BJ (cell line): ENCODE results near the gene AZU1. TPM values are rescaled to one million over a fixed set of nuclear protein-coding genes. Genes with fewer than 3 reads are reported as not detected.

Experiments
- CTCF ChIA-PET: fragments of 350-600 bp; formaldehyde crosslinking; extraction: SDS; loops from one replicate; lab custom pipeline; 2021; ENCODE audit warnings: antibody characterized with exemption, inconsistent platforms; lab: Yijun Ruan, JAX
- POLR2A ChIA-PET: fragments of 300-600 bp; sonication (Branson Sonifier 250); formaldehyde crosslinking; extraction: SDS; loops from one replicate; lab custom pipeline; 2021; ENCODE audit warnings: antibody characterized with exemption; lab: Charles Lee
- DNase-seq: peaks from one replicate; pipeline ENCODE4 v3.0.0-alpha.2; 2011; ENCODE audit warnings: low read depth
- H3K27me3 ChIP-seq: 2 replicates; pipeline ENCODE4 v1.6.0; 2011; ENCODE audit warnings: low read length; ENCODE audit not compliant: control insufficient read depth, insufficient read depth
- H3K36me3 ChIP-seq: 2 replicates; pipeline ENCODE4 v1.5.1; 2011; ENCODE audit warnings: low read length; ENCODE audit not compliant: control insufficient read depth, insufficient read depth
- H3K4me3 ChIP-seq: 2 replicates; pipeline ENCODE4 v1.5.1; 2011; ENCODE audit warnings: low read depth, mild to moderate bottlenecking, control low read depth, low read length
- polyA plus RNA-seq: library from polyadenylated mRNA; depleted of rRNA; stranded (reverse); fragments of >200 nt; gene quantifications from 2 replicates; pipeline ENCODE4 v1.2.3, GENCODE V29; 2011
- TF ChIP-seq, protein P1 (sequence below): IDR thresholded peaks from 2 replicates; pipeline ENCODE4 v1.5.1; 2011; ENCODE audit warnings: low read depth, mild to moderate bottlenecking, control low read depth, inconsistent platforms, low read length, moderate library complexity; ENCODE audit not compliant: insufficient read depth

Gene AZU1
- polyA plus RNA-seq, 1 experiment: 0.07 TPM

- CTCF ChIA-PET: interaction anchor here (1.1 kb wide), 1 partner anchor 28 kb away, joined by 3 read pairs; no protein-coding TSS in a partner anchor
- H3K4me3 ChIP-seq: peak within 1 kb of the TSS; percentile 70
- POLR2A ChIA-PET: interaction anchor here (0.7 kb wide), 1 partner anchor 69 kb away, joined by 4 read pairs; no protein-coding TSS in a partner anchor
- peaks cover 7% of the 10 kb centered on the region for H3K36me3 ChIP-seq
- TF ChIP-seq, protein P1, sequence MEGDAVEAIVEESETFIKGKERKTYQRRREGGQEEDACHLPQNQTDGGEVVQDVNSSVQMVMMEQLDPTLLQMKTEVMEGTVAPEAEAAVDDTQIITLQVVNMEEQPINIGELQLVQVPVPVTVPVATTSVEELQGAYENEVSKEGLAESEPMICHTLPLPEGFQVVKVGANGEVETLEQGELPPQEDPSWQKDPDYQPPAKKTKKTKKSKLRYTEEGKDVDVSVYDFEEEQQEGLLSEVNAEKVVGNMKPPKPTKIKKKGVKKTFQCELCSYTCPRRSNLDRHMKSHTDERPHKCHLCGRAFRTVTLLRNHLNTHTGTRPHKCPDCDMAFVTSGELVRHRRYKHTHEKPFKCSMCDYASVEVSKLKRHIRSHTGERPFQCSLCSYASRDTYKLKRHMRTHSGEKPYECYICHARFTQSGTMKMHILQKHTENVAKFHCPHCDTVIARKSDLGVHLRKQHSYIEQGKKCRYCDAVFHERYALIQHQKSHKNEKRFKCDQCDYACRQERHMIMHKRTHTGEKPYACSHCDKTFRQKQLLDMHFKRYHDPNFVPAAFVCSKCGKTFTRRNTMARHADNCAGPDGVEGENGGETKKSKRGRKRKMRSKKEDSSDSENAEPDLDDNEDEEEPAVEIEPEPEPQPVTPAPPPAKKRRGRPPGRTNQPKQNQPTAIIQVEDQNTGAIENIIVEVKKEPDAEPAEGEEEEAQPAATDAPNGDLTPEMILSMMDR: no peak
- peak; percentile 100 for DNase-seq
- H3K27me3 ChIP-seq: no peaks in the 10 kb centered on the region
Measured at GRCh38 chr19:796692-797527, 30.7 kb upstream of the AZU1 start, which contains the start of gene PTBP1. TSS of gene PTBP1 (plus strand) at chr19:797452. CDS start at chr19:797498, 46 bp downstream.

GRCh38 chr19:797528-798414, 29.9 kb upstream of the AZU1 start:
- ChIA-PET POLR2A (no interaction called here), CTCF (no interaction called here)
- TF ChIP-seq, protein P1: no peak

DNA sequence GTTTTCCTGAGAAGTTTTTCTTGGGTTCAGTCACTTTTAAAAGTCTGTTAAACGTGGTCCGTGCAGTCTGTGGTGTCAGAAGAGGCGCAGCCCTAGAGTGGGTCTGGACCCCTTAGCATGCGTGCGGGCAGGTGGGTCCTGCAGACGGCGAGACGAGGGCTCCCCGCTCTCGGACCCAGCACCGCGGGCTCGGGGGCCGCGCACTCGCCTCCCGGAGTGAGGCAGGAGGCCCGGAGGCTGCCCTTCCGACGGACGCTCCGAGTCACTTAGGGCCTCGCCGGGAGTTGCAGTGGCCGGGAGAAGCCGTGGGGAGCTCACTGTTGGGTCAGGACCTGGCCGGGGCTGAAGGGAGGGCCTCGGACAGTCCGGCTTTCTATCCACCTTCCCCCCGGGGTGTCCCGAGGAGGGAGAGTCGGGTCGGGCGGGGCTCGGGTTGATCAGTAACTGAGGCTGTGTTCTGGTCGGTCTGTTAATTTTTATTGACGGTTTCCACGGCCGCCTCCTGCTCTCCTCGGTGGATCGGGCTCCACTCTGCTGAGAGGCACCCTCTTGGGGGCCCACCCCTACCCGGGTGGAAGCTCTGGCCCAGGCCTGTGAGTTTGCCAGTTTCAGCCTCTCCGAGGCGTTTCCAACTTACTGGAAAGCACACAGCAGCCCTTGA, 29.1 kb upstream of the AZU1 start:
- Histone ChIP-seq H3K27me3 (no peaks in the 10 kb centered on the region), H3K4me3 (peak overlapping the region; percentile 70), H3K36me3 (peaks cover 13% of the 10 kb centered on the region)
- CTCF ChIA-PET: interaction anchor here (1.1 kb wide), 1 partner anchor 65 kb away, joined by 5 read pairs; no protein-coding TSS in a partner anchor
- TF ChIP-seq, protein P1: no peak
- POLR2A ChIA-PET: no interaction called here
- DNase-seq: no peak

More at GRCh38 chr19:797528-798414, 29.9 kb upstream of the AZU1 start:
- no peaks in the 10 kb centered on the region for H3K27me3 ChIP-seq
- peaks cover 10% of the 10 kb centered on the region for H3K36me3 ChIP-seq
- peak; percentile 21 for DNase-seq
- H3K4me3 ChIP-seq: peak overlapping the region; percentile 70

DNA sequence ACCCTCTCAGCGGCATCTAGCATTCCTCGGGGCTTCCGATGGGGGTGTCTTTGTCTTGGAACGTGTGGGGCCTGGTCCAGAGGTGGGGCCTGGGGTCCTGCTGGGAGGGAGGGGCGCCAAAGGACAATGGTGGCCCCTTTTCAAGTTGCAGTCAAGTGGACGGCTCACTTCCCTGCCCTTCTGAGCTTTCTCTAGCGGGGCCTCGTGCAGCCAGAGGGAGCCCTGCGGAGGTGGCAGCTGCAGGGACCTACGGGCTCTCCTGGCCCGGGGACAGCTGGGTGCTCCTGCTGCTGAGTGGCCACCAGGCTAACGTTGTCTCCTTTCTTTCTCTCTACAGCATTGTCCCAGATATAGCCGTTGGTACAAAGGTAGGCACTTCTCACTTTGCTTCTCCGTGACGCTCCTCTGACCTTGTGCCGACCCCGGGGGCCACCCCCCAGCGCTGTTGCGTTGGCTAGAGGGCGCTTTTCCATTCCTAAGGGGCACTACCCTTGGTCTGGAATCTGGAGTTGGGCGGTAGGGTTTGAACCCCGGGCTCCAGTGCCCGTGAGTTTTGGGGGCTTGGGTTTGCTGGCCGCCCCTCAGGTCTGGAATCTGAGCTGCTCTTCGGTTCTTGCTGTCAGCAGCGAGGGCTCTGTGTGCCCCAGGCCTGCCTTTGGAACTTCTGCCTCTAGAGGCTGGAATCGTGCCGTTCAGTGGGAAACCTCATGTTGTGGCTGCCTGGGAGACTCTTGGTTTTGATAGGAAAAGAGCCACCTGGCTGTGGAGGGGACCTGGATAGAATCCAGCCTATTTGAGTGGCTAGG, 28.4 kb upstream of the AZU1 start:
- no peaks in the 10 kb centered on the region for H3K27me3 ChIP-seq
- no peak for DNase-seq
- H3K36me3 ChIP-seq: peaks cover 20% of the 10 kb centered on the region
- CTCF ChIA-PET: interaction anchor here (1.0 to 1.1 kb wide), 2 partner anchors 27 to 64 kb away, joined by 3 to 5 read pairs; no protein-coding TSS in a partner anchor
- H3K4me3 ChIP-seq: peak overlapping the region; percentile 70
- TF ChIP-seq, protein P1: peak; percentile 44
- POLR2A ChIA-PET: interaction anchor here (0.5 to 0.7 kb wide), 2 partner anchors 70 to 243 kb away, joined by 3 to 4 read pairs; no protein-coding TSS in a partner anchor
